ENCODE results near the gene PRKACA.

- TF ChIP-seq CTCF (IDR thresholded peaks at IDR 0.05) (no peak), POLR2A (IDR thresholded peaks at IDR 0.05) (no peak)
Measured at GRCh38 chr19:14135985-14136508, 18.5 kb upstream of the PRKACA start.

Measured in vagina (tissue), 2 donors.